Measurements from ENCODE around the gene CDKAL1.
"Not testable (repeated sequence)": the region's sequence is repeated elsewhere in the genome, so short reads cannot be mapped to it uniquely, and the experiment has no call there.

CDKAL1 gene

DNA sequence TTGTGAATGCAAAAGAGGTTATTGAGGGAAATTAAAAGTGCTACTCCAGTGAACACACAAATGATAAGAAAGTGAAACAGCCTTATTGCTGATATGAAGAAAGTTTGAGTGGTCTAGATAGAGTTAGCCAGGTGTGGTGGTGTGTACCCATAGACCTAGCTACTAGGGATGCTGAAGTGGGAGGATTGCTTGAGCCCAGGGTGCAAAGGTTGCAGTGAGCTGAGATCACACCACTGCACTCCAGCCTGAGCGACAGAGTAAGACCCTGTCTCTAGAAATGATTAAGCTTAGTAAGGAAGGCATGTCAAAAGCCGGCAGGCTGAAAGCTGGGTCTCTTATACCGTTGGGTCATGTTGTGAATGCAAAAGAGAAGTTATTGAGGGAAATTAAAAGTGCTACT lies 389.8 kb downstream of the CDKAL1 start:
- DNase-seq (ENCODE audit: low spot score): not testable (repeated sequence)

GRCh38 chr6:20924911-20925543 lies 390.8 kb downstream of the CDKAL1 start:
- DNase-seq (ENCODE audit: low spot score): no peak

- DNase-seq (ENCODE audit: low spot score): no peak
Observed at GRCh38 chr6:20927130-20927860, 393.0 kb downstream of the CDKAL1 start.

DNA sequence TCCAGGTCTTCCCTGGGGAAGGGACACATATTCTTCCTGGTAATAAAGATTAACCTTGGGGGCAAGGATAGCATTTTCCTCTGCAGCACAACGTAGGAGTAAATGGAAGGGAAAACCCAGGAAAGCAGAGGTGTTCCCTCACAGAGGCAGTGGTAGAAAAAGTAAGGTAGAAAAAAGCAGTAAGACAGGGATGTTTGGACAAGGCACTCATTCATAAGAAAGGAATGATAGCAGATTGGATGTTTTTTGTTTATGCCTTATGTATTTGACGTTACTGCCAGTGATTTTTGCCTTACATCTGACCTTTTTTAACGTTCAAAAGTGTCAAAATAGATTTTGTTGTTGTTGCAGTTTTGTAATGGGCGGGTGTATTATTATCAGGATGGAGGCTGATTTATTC lies 395.0 kb downstream of the CDKAL1 start:
- no peak for DNase-seq (ENCODE audit: low spot score)

DNA sequence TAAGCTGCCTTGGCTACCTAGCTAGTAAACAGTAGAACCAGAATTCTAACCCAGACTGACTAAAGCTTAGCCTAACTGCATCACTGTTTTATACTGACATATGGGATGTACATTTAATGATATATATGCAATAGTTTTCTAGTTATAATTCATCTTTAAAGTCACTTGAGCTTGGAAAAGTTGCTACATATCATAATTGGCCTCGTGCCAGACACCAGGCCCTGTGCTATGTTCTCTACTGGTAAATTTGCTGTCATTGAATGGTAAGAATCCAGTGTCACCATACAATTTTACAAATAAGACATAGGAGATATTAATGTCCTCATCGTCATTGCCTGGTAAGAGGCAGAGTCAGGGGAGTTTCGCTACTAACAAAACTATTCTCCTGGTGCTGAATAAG lies 396.8 kb downstream of the CDKAL1 start:
- DNase-seq (ENCODE audit: low spot score): no peak

GRCh38 chr6:20931772-20932171 lies 397.5 kb downstream of the CDKAL1 start:
- no peak for DNase-seq (ENCODE audit: low spot score)

DNA sequence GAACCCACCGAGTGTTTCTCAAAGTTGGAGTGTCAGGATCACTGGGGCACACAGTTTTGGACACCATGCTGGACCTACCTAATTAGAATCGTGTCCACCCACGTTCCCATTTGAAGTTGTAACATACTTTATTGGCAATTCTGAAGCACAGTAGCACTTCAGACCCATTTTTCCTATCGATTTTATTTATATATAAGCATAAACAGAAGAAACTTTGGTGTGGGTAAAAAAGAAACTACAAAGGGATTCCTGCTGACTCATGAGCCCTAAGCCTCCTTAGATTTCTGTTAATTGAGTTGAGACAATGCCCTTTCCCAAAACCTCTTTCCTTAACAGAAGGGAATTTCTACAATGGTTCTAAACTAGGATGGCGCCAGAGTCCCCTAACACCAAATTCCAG lies 398.0 kb downstream of the CDKAL1 start:
- no peak for DNase-seq (ENCODE audit: low spot score)

- DNase-seq (ENCODE audit: low spot score): no peak
Observed at GRCh38 chr6:20933057-20933788, 399.0 kb downstream of the CDKAL1 start.

GRCh38 chr6:20936949-20937348 lies 402.7 kb downstream of the CDKAL1 start:
- no peak for DNase-seq (ENCODE audit: low spot score)

DNA sequence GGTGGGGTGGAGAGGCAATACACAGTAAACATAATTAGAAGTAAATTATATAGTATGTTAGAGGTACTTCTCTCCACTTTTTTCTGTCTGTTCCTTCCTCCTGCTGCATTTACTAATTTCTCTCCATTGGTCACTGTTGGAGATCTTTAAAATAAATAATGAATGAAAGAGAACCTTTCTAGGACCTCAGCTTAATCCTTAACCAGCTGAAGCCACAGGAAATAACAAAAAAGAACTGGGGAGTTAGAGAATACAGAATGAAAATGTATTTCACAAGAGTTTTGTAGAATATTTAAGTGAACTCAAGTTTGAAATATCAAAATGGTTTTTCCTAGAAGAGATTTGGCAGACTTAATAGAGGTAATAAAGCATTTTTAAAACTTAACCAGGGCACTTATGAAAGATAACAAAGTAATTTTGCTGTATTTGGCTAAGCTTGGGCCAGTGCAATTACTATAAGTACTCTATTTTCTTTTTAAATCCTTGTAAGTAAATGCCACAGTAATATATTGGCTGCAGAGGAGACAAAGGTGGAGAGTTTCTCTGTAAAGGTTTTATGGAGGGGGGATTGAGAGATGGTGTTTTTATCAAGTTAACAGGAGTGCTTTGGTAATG lies 405.0 kb downstream of the CDKAL1 start:
- DNase-seq (ENCODE audit: low spot score): no peak

DNA sequence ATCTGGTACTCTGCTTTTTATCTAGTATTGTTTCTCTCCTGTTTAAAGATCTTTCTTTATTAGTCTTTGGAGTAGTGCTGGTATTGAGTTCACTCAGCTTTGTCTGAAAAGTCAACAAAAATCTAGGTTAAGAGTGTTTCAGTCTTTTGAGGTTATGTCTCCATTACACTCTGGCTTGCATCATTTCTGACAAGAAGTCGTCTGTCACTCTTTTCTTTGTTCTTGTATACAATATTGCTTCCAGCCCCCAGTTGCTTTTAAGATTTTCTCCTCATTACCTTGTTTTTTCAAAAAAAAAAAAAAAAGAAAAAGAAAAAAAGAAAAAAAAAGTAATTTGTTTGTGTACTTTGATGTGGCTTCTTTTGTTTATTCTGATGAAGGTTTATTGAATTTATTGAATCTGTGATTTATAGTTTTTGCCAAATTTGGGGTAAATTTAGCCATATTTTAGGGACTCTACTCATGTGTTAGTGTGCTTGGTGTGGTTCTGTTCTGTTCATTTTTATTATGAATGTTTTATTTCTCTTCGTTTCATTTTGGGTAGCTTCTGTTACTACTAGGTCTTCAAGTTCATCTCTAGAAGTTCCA lies 408.9 kb downstream of the CDKAL1 start:
- DNase-seq (ENCODE audit: low spot score): no peak

DNA sequence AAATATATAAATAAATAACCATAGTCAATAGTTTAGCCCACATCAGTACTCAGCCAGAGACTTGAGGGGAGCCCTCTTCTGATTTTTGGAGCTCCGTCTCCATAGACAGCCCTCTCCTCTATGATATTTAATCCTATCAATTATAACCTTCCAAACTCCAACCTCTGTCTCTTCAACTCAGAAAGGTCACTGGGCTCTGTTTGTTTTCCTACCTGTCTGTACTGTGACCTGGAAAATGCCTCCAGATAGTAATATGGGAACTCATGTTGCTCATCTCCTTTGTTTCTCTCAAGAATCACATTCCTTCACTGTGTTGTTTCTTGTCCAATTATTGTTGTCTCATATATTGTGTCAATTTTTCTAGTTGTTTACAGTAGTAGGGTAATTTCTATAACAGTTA lies 409.7 kb downstream of the CDKAL1 start:
- no peak for DNase-seq (ENCODE audit: low spot score)

- DNase-seq (ENCODE audit: low spot score): no peak
Observed at GRCh38 chr6:20946022-20946421, 411.8 kb downstream of the CDKAL1 start.

DNA sequence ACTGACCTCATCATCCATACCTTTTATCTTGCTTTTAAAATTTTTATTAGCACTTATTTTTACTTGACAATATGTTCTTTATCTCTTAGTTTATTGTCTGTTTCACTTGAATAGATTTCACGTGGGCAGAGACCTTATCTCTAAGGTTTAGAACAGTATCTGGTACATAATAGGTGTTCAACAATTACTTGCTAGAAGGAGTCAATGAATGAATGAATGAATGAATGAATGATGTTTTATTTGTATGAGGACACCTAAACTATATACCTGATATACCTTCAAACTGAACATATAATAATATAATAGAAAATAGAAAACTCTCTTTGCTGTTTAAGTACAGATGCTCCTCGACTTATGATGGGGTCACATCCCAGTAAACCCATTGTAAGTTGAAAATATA lies 412.6 kb downstream of the CDKAL1 start:
- DNase-seq (ENCODE audit: low spot score): no peak

DNA sequence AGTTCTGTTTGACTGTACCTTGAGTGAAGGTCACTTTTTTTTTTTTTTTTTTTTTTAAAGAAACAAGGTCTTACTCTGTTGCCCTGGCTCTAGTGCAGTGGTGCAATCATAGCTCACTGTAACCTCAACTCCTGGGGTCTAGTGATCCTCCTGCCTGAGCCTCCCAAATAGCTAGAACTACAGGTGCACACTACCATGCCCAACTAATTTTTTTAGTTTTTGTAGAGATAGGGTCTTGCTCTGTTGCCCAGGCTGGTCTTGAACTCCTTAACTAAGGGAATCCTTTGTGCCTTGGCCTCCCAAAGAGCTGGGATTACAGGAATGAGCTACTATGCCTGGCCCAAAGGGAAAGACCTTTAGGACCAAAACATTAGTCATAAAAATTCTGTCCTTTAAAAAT lies 413.7 kb downstream of the CDKAL1 start:
- DNase-seq (ENCODE audit: low spot score): no peak

DNA sequence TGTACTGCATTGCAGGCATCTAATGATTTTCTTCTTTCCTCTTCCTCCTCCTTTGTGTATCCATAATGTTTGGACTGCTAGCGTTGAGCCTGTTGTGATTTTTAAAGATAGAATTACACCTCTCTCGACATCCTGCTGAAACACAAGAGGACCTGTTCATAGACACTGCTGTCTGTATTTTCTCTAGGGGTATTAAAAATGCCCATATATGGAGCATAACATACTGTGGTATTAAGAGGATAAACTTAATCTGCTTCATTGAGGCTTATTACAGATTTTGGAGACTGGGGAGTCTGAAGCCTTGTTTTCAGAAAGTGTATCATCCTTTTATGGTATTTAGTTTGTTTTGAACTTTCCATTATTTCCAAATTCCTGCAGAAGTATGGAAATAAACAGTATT lies 414.3 kb downstream of the CDKAL1 start:
- DNase-seq (ENCODE audit: low spot score): no peak

DNA sequence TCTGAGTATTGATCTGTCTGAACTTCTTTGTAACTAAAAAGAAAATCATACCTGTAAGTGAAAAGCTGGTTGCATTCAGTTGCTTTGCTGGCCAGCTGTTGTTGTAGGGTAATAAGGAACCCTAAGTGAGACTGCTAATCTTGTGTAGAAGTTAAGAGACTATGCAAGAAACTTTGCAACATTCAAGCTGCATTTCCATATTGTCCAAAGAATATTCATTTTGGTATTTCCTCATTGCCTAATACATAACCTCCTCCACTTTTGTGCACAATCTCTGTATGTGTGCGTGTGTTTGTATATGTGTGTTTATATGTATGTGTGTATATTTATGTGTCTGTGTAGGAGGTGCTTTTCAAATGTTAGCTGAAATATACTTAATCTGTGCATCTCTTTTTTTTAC lies 414.9 kb downstream of the CDKAL1 start:
- no peak for DNase-seq (ENCODE audit: low spot score)

- DNase-seq (ENCODE audit: low spot score): no peak
Observed at GRCh38 chr6:20952699-20953474, 418.6 kb downstream of the CDKAL1 start.

GRCh38 chr6:20954315-20954714 lies 420.1 kb downstream of the CDKAL1 start:
- DNase-seq (ENCODE audit: low spot score): no peak

- no peak for DNase-seq (ENCODE audit: low spot score)
Observed at GRCh38 chr6:20955131-20955530, 420.9 kb downstream of the CDKAL1 start.

DNA sequence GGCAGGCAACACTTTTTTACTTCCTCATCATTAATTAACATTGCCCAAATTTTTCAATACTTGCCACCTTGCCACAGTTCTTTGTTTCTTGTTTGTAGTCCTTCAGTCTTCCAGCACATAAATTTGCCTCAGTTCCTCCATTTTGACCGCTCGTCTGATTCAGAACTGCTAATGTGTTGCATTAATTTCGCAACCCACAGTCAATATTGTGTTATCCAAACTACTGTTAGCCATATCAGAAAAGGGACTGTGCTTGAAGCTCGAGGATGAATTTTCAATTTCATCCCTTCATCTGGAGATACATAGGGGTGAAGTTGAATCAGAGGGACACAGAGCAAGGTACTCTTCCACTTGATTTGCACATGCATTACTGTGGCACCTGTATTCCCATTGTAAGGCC lies 421.5 kb downstream of the CDKAL1 start:
- no peak for DNase-seq (ENCODE audit: low spot score)

DNA sequence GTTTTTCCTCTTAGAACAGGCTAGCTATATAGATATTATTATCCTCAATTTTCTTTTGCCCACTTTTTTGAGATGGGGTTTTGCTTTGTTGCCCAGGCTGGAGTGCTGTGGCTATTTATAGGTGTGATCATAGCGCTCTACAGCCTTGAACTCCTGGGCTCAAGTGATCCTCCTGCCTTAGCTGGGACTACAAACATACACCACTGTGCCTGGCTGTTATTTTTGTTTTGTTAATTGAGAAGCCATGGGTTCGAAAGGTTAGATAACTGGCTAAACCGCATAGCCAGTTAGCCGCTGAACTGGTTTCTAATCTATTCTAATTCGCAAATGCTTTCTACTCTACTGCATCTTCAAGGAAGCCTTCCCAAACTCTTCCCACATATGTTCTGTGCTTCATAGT lies 425.8 kb downstream of the CDKAL1 start:
- DNase-seq (ENCODE audit: low spot score): no peak

All from cerebellar cortex (tissue), 1 donor.